ENCODE results near the gene MAMLD1.

Gene MAMLD1

DNA sequence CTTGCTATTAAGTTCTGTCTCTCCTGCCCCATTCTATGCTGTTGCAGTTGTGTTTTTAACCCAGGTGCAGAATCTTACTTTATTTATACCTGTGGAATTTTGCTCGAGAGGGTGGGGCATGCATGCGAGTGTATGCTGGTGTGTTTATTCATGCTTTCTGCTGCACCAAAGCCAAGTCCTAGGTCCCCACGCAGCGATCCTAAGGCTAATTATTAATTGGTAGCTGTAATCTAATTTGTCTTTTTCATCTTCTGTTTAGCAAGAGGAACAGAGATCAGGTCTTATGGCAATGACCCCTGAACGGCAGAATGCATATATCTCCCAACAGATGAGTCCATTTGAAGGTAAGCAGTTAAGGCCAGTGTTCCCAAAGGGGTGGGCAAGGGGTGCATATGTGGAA, 146.6 kb downstream of the MAMLD1 start:
- DNase-seq (ENCODE audit: low read depth), result no peak
- TF ChIP-seq, protein P1, sequence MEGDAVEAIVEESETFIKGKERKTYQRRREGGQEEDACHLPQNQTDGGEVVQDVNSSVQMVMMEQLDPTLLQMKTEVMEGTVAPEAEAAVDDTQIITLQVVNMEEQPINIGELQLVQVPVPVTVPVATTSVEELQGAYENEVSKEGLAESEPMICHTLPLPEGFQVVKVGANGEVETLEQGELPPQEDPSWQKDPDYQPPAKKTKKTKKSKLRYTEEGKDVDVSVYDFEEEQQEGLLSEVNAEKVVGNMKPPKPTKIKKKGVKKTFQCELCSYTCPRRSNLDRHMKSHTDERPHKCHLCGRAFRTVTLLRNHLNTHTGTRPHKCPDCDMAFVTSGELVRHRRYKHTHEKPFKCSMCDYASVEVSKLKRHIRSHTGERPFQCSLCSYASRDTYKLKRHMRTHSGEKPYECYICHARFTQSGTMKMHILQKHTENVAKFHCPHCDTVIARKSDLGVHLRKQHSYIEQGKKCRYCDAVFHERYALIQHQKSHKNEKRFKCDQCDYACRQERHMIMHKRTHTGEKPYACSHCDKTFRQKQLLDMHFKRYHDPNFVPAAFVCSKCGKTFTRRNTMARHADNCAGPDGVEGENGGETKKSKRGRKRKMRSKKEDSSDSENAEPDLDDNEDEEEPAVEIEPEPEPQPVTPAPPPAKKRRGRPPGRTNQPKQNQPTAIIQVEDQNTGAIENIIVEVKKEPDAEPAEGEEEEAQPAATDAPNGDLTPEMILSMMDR (conservative IDR thresholded peaks at IDR 0.05; ENCODE audit: low read depth, low read length), result no peak

DNA sequence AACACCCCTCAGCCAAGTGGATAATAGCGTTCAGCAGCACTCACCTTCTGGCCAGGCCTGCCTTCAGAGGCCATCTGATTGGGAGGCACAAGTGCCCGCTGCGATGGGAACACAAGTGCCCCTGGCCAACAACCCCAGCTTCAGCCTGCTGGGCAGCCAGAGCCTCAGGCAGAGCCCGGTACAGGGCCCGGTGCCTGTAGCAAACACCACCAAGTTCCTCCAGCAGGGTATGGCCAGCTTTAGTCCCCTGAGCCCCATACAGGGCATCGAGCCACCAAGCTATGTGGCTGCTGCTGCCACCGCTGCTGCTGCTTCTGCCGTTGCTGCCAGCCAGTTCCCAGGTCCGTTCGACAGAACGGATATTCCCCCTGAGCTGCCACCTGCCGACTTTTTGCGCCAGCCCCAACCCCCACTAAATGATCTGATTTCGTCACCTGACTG, 149.4 kb downstream of the MAMLD1 start:
- no peak for DNase-seq (ENCODE audit: low read depth)
- TF ChIP-seq, protein P1 (conservative IDR thresholded peaks at IDR 0.05; ENCODE audit: low read depth, low read length), result no peak
- H3K4me3 ChIP-seq (ENCODE audit: low read length), result no peak overlapping the region

More for the DNA sequence above, 146.6 kb downstream of the MAMLD1 start:
- H3K4me3 ChIP-seq (ENCODE audit: low read length), result no peak overlapping the region

DNA sequence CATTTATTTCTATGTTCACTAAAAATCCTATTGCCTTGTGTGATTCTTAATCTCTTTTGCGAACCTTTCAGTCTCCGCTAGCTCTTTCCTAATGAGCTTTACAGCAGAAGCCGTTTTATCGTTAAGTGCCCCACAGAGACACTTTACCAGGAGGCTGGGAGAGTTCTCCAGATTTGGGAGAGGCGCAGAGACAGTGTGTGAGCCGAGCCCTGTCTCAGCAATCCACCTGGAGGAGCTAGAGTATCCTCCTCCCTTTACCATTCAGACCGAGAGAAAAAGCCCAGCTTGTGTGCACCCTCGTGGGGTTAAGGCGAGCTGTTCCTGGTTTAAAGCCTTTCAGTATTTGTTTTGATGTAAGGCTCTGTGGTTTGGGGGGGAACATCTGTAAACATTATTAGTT, 150.4 kb downstream of the MAMLD1 start:
- no peak overlapping the region for H3K4me3 ChIP-seq (ENCODE audit: low read length)
- no peak for DNase-seq (ENCODE audit: low read depth)
- TF ChIP-seq, protein P1 (conservative IDR thresholded peaks at IDR 0.05; ENCODE audit: low read depth, low read length), result no peak

DNA sequence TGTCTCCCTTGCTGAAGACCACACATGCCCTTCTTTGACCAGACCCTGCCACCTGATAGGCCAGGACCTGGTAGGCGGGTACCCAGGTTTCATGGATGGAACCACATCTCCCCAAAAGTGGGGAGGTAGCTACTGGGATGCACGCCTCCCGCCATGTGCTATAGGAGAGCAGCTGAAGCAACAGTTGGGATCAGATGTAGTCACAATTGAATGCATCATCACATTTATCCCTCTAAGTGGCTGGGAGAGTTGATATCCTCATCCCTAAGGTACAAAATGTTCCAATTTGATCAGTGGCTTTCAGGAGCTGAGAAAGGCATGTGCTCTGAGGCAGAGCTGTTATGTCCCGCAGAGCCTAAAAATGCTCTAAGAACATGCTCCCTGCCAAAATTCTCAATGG, 151.3 kb downstream of the MAMLD1 start:
- H3K4me3 ChIP-seq (ENCODE audit: low read length), result no peak overlapping the region
- TF ChIP-seq, protein P1 (conservative IDR thresholded peaks at IDR 0.05; ENCODE audit: low read depth, low read length), result no peak
- no peak for DNase-seq (ENCODE audit: low read depth)

DNA sequence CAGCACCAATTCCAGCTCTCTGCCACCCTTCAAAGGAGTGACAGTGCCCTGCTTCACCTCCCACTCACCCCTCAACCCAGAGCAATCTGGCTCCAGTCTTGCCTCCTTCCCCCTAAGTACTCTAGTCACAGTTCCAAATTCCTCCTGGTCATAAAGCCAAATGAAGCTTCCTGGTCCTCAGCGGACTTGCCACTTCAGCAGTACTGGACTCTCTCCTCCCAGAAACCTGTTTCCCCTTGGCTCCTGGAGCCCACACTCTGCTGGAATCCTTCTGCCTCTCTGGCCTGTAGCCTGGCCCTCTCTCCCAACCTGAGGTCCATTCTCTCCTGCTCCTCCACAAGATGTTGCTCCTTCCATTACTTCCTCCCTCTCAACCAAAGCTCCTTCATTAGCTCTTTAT, 152.7 kb downstream of the MAMLD1 start:
- no peak overlapping the region for H3K4me3 ChIP-seq (ENCODE audit: low read length)
- no peak for DNase-seq (ENCODE audit: low read depth)
- TF ChIP-seq, protein P1 (conservative IDR thresholded peaks at IDR 0.05; ENCODE audit: low read depth, low read length), result no peak

DNA sequence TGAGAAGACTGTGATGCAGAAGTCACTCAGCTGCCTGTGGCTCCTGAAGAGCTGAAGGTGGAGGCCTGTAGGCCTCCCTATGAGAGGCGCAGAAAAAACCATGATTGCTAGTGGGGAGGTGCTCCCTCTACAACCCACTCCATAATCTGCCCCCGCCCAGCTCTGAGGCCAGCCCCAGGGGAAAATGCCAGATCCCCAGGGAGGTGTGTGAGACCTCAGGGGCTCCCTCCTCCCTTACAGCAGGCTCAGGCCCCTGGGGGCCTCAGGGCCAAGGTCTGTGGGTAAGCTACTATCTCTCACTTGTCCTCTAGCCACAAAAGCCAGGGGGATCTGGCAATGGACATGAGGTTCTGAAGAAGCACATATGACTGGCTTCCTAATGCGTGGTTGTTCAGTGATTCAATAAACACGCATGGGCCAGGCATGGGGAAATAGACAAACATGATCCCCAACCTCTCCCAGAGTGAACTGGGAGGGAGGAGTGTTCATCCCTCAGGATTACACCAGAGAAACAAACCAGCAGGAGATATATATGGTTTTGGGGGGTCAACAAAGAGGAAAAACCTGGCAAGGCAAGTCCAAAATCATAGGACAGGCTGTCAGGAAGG, 154.3 kb downstream of the MAMLD1 start:
- H3K4me3 ChIP-seq (ENCODE audit: low read length), result no peak overlapping the region
- TF ChIP-seq, protein P1 (conservative IDR thresholded peaks at IDR 0.05; ENCODE audit: low read depth, low read length), result no peak
- DNase-seq (ENCODE audit: low read depth), result no peak

DNA sequence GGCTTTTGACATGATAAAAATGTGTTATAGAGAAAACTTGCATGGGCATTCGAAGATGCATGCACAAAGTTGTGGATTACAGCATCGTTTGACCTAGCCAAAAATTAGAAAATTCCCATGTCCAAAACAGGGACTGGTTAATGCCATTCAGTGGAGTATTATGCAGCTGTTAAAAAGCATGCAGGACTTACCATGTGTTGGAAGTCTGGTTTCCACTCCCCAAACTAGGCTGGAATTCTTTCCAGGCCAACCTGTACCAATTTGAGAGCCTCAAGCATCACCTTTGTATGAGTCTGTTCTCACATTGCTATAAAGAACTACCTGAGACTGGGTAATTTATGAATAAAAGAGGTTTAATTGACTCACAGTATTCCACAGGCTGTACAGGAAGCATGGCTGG, 159.4 kb downstream of the MAMLD1 start:
- TF ChIP-seq, protein P1 (conservative IDR thresholded peaks at IDR 0.05; ENCODE audit: low read depth, low read length), result no peak
- DNase-seq (ENCODE audit: low read depth), result no peak
- H3K4me3 ChIP-seq (ENCODE audit: low read length), result no peak overlapping the region
